Astrocyte of the spinal cord (primary cell): ENCODE data around the gene NTN1.

Experiments
- DNase-seq: peaks from one replicate; pipeline ENCODE4 v3.0.0; 2011; ENCODE audit warnings: low read depth, low spot score
- H3K4me3 ChIP-seq: 2 replicates; pipeline ENCODE4 v1.5.1; 2011; ENCODE audit warnings: low read depth, mild to moderate bottlenecking, low read length, moderate library complexity
- CTCF ChIP-seq: IDR thresholded peaks from 2 replicates; pipeline ENCODE4 v1.5.1; 2012; ENCODE audit warnings: low read depth, mild to moderate bottlenecking, low read length, inconsistent platforms
- in situ Hi-C: cut with HindIII; loops from 2 replicates; pipeline ENCODE4 v1.10.0; 2017; ENCODE audit warnings: low sequenced_read_pairs

The NTN1 gene

GRCh38 chr17:9183306-9183705 lies 162.0 kb downstream of the NTN1 start:
- no peak for DNase-seq
- TF ChIP-seq CTCF = no peak
- in situ Hi-C loops = no loop called here
- H3K4me3 ChIP-seq = no peak overlapping the region

- in situ Hi-C loops = no loop called here
- no peak overlapping the region for H3K4me3 ChIP-seq
- no peak for TF ChIP-seq CTCF
- DNase-seq = no peak
Observed at GRCh38 chr17:9185142-9185541, 163.8 kb downstream of the NTN1 start.

GRCh38 chr17:9185688-9186284 lies 164.5 kb downstream of the NTN1 start:
- no peak for TF ChIP-seq CTCF
- H3K4me3 ChIP-seq = no peak overlapping the region

GRCh38 chr17:9187828-9188227 lies 166.5 kb downstream of the NTN1 start:
- no peak for DNase-seq
- in situ Hi-C loops = no loop called here
- no peak overlapping the region for H3K4me3 ChIP-seq
- TF ChIP-seq CTCF = no peak

More at GRCh38 chr17:9185688-9186284, 164.5 kb downstream of the NTN1 start:
- no peak for DNase-seq
- in situ Hi-C loops = no loop called here

GRCh38 chr17:9188367-9188766 lies 167.1 kb downstream of the NTN1 start:
- no peak for TF ChIP-seq CTCF
- no peak overlapping the region for H3K4me3 ChIP-seq
- in situ Hi-C loops = no loop called here
- no peak for DNase-seq

GRCh38 chr17:9189870-9190269 lies 168.6 kb downstream of the NTN1 start:
- no peak overlapping the region for H3K4me3 ChIP-seq
- no peak for DNase-seq
- in situ Hi-C loops = no loop called here
- TF ChIP-seq CTCF = no peak
